GM19025 (cell line): ENCODE data around the gene UGCG.
"Not testable (repeated sequence)": the region's sequence is repeated elsewhere in the genome, so short reads cannot be mapped to it uniquely, and the experiment has no call there.

Experiments used
- ATAC-seq: cut with Tn5 transposase; IDR thresholded peaks from one replicate; pipeline ENCODE4 v1.9.1; 2021; ENCODE audit warnings: mild to moderate bottlenecking, low read depth, moderate library complexity; ENCODE audit not compliant: unreplicated experiment

The UGCG gene

GRCh38 chr9:111890334-111890733 is 6.3 kb upstream of the UGCG start:
- ATAC-seq = no peak

- not testable (repeated sequence) for ATAC-seq
These were observed 5.7 kb upstream of the UGCG start for GRCh38 chr9:111890867-111891266.

- ATAC-seq = no peak
These were observed 4.6 kb upstream of the UGCG start for GRCh38 chr9:111891910-111892499.

- ATAC-seq = peak; percentile 57
These were observed 457 bp downstream of the UGCG start for GRCh38 chr9:111896942-111897600.

- peak; percentile 30 for ATAC-seq
These were observed 1.1 kb downstream of the UGCG start for GRCh38 chr9:111897601-111898137.

GRCh38 chr9:111898331-111899096 is 1.9 kb downstream of the UGCG start:
- no peak for ATAC-seq

- no peak for ATAC-seq
These were observed 3.7 kb downstream of the UGCG start for GRCh38 chr9:111900151-111900857.

GRCh38 chr9:111900858-111901612 is 4.4 kb downstream of the UGCG start:
- ATAC-seq = no peak

- no peak for ATAC-seq
These were observed 6.0 kb downstream of the UGCG start for GRCh38 chr9:111902391-111903139.

GRCh38 chr9:111903535-111903934 is 6.9 kb downstream of the UGCG start:
- not testable (repeated sequence) for ATAC-seq

GRCh38 chr9:111904026-111904425 is 7.4 kb downstream of the UGCG start:
- ATAC-seq = no peak

GRCh38 chr9:111904891-111905291 is 8.3 kb downstream of the UGCG start:
- no peak for ATAC-seq

GRCh38 chr9:111907147-111907546 is 10.5 kb downstream of the UGCG start:
- no peak for ATAC-seq

- ATAC-seq = peak; percentile 45
These were observed 12.8 kb downstream of the UGCG start for GRCh38 chr9:111909444-111909843.

- no peak for ATAC-seq
These were observed 13.8 kb downstream of the UGCG start for GRCh38 chr9:111910428-111910827.

GRCh38 chr9:111913159-111913558 is 16.5 kb downstream of the UGCG start:
- no peak for ATAC-seq

GRCh38 chr9:111914749-111915424 is 18.3 kb downstream of the UGCG start:
- ATAC-seq = no peak

- ATAC-seq = no peak
These were observed 18.8 kb downstream of the UGCG start for GRCh38 chr9:111915425-111915758.

- ATAC-seq = peak; percentile 62
These were observed 19.6 kb downstream of the UGCG start for GRCh38 chr9:111916234-111916645.
